HG02981 (cell line): ENCODE data around the gene DELE1.

Experiments
- ATAC-seq: cut with Tn5 transposase; IDR thresholded peaks from one replicate; pipeline ENCODE4 v1.9.1; 2021; ENCODE audit warnings: mild to moderate bottlenecking, moderate library complexity; ENCODE audit not compliant: unreplicated experiment

The DELE1 gene

GRCh38 chr5:141952020-141952419, 28.3 kb downstream of the DELE1 start:
- ATAC-seq: no peak

- no peak for ATAC-seq
Observed at GRCh38 chr5:141954194-141954593, 30.5 kb downstream of the DELE1 start.

GRCh38 chr5:141957367-141957996, 33.8 kb downstream of the DELE1 start:
- no peak for ATAC-seq

GRCh38 chr5:141958113-141958512, 34.4 kb downstream of the DELE1 start, which contains the start of gene PCDH12:
PCDH12 (minus strand) TSS chr5:141958202; CDS start chr5:141957851, 351 bp downstream.
- no peak for ATAC-seq

GRCh38 chr5:141958546-141959172, 35.0 kb downstream of the DELE1 start:
- ATAC-seq: no peak

GRCh38 chr5:141960018-141960417, 36.3 kb downstream of the DELE1 start:
- ATAC-seq: no peak

- ATAC-seq: peak; percentile 87
Observed at GRCh38 chr5:141960449-141961323, 37.0 kb downstream of the DELE1 start.

GRCh38 chr5:141961466-141961865, 37.8 kb downstream of the DELE1 start:
- no peak for ATAC-seq

GRCh38 chr5:141963701-141964100, 40.0 kb downstream of the DELE1 start:
- no peak for ATAC-seq

GRCh38 chr5:141965071-141965470, 41.4 kb downstream of the DELE1 start:
- no peak for ATAC-seq

GRCh38 chr5:141966275-141966962, 42.7 kb downstream of the DELE1 start:
- ATAC-seq: no peak

GRCh38 chr5:141966963-141967333, 43.3 kb downstream of the DELE1 start:
- no peak for ATAC-seq

GRCh38 chr5:141968914-141969608, 45.4 kb downstream of the DELE1 start, which contains the start of gene RNF14:
RNF14 (plus strand) TSS chr5:141969105; CDS start chr5:141973589, 4,484 bp downstream.
- peak; percentile 91 for ATAC-seq

GRCh38 chr5:141969783-141970771, 46.4 kb downstream of the DELE1 start:
- peak; percentile 53 for ATAC-seq

- ATAC-seq: no peak
Observed at GRCh38 chr5:141973871-141974595, 50.4 kb downstream of the DELE1 start.

- ATAC-seq: no peak
Observed at GRCh38 chr5:141976176-141976575, 52.5 kb downstream of the DELE1 start.

- no peak for ATAC-seq
Observed at GRCh38 chr5:141978389-141978788, 54.7 kb downstream of the DELE1 start.

- ATAC-seq: no peak
Observed at GRCh38 chr5:141982626-141983025, 59.0 kb downstream of the DELE1 start.

- ATAC-seq: no peak
Observed at GRCh38 chr5:141986072-141986471, 62.4 kb downstream of the DELE1 start.
